IPS DF 19.7 (cell line): ENCODE results near the gene SLC4A7.
"Not testable (repeated sequence)": the region's sequence is repeated elsewhere in the genome, so short reads cannot be mapped to it uniquely, and the experiment has no call there.

Experiments
- DNase-seq: peaks from one replicate; pipeline ENCODE4 v3.0.0-alpha.2; 2013; ENCODE audit warnings: low read depth, low spot score

Gene SLC4A7

GRCh38 chr3:27360113-27361078, 123.8 kb downstream of the SLC4A7 start:
- no peak for DNase-seq

- DNase-seq: no peak
These were observed 125.8 kb downstream of the SLC4A7 start for GRCh38 chr3:27358372-27358771.

- peak; percentile 20 for DNase-seq
These were observed 126.4 kb downstream of the SLC4A7 start for GRCh38 chr3:27357665-27358258.

GRCh38 chr3:27356976-27357375, 127.2 kb downstream of the SLC4A7 start:
- no peak for DNase-seq

- DNase-seq: no peak
These were observed 129.5 kb downstream of the SLC4A7 start for GRCh38 chr3:27354588-27355203.

GRCh38 chr3:27354161-27354560, 130.0 kb downstream of the SLC4A7 start:
- no peak for DNase-seq

- DNase-seq: no peak
These were observed 131.0 kb downstream of the SLC4A7 start for GRCh38 chr3:27353221-27353620.

- no peak for DNase-seq
These were observed 132.1 kb downstream of the SLC4A7 start for GRCh38 chr3:27352047-27352446.

GRCh38 chr3:27349832-27350231, 134.4 kb downstream of the SLC4A7 start:
- no peak for DNase-seq

GRCh38 chr3:27345959-27346865, 138.0 kb downstream of the SLC4A7 start:
- no peak for DNase-seq

GRCh38 chr3:27345493-27345892, 138.7 kb downstream of the SLC4A7 start:
- no peak for DNase-seq

- DNase-seq: no peak
These were observed 139.1 kb downstream of the SLC4A7 start for GRCh38 chr3:27345045-27345444.

GRCh38 chr3:27344192-27344591, 140.0 kb downstream of the SLC4A7 start:
- no peak for DNase-seq

GRCh38 chr3:27342267-27342666, 141.9 kb downstream of the SLC4A7 start:
- no peak for DNase-seq

GRCh38 chr3:27340534-27340933, 143.7 kb downstream of the SLC4A7 start:
- DNase-seq: no peak

GRCh38 chr3:27335571-27335970, 148.6 kb downstream of the SLC4A7 start:
- DNase-seq: no peak

GRCh38 chr3:27333843-27334242, 150.3 kb downstream of the SLC4A7 start:
- no peak for DNase-seq

- not testable (repeated sequence) for DNase-seq
These were observed 155.0 kb downstream of the SLC4A7 start for GRCh38 chr3:27328982-27329762.

- DNase-seq: no peak
These were observed 157.3 kb downstream of the SLC4A7 start for GRCh38 chr3:27326629-27327545.

GRCh38 chr3:27326202-27326601, 158.0 kb downstream of the SLC4A7 start:
- DNase-seq: no peak
